Hepatocyte (in vitro differentiated cells): ENCODE data around the gene GRID2IP. TPM values are rescaled to one million over a fixed set of nuclear protein-coding genes. Genes with fewer than 3 reads are reported as not detected.
A peak's percentile ranks its signal among the peaks of the same experiment; 100 is the strongest.

Experiments
- DNase-seq: peaks from one replicate; pipeline ENCODE4 v3.0.0-alpha.2; 2016; ENCODE audit warnings: low spot score
- H2AFZ ChIP-seq: fragments of 200-600 bp; sonication (generic); 2 replicates; pipeline ENCODE4 v1.6.0; 2016; ENCODE audit warnings: antibody characterized with exemption, mild to moderate bottlenecking
- H3K27ac ChIP-seq: fragments of 200-600 bp; sonication (generic); 2 replicates; pipeline ENCODE4 v1.5.1; 2016; ENCODE audit warnings: mild to moderate bottlenecking
- H3K27me3 ChIP-seq: fragments of 200-600 bp; sonication (generic); 2 replicates; pipeline ENCODE4 v1.6.1; 2016
- H3K36me3 ChIP-seq: fragments of 200-600 bp; sonication (generic); replicated peaks from 2 replicates; pipeline ENCODE4 v1.5.1; 2016; ENCODE audit warnings: low read depth; ENCODE audit not compliant: insufficient read depth
- H3K4me1 ChIP-seq: fragments of 200-600 bp; sonication (generic); 2 replicates; pipeline ENCODE4 v1.5.1; 2016; ENCODE audit warnings: mild to moderate bottlenecking, moderate library complexity; ENCODE audit not compliant: insufficient read depth
- H3K4me2 ChIP-seq: fragments of 200-600 bp; sonication (generic); 2 replicates; pipeline ENCODE4 v1.6.0; 2016
- H3K4me3 ChIP-seq: fragments of 200-600 bp; sonication (generic); 2 replicates; pipeline ENCODE4 v1.5.1; 2016; ENCODE audit warnings: mild to moderate bottlenecking
- H3K79me2 ChIP-seq: fragments of 200-600 bp; sonication (generic); 2 replicates; pipeline ENCODE4 v1.6.0; 2017; ENCODE audit warnings: mild to moderate bottlenecking
- H3K9me2 ChIP-seq: fragments of 200-600 bp; sonication (generic); replicated peaks from 2 replicates; pipeline ENCODE4 v1.6.0; 2017; ENCODE audit warnings: mild to moderate bottlenecking; ENCODE audit not compliant: insufficient read depth
- H3K9me3 ChIP-seq: fragments of 200-600 bp; sonication (generic); 2 replicates; pipeline ENCODE4 v1.5.1; 2016; ENCODE audit warnings: low read depth, mild to moderate bottlenecking
- H4K20me1 ChIP-seq: fragments of 200-600 bp; sonication (generic); 2 replicates; pipeline ENCODE4 v1.6.0; 2016; ENCODE audit warnings: mild to moderate bottlenecking; ENCODE audit not compliant: insufficient read depth, poor library complexity, severe bottlenecking
- CTCF ChIP-seq: fragments of 200-600 bp; sonication (generic); IDR thresholded peaks from 2 replicates; pipeline ENCODE4 v1.5.1; 2016; ENCODE audit warnings: antibody characterized with exemption, mild to moderate bottlenecking; ENCODE audit not compliant: poor library complexity
- EZH2 ChIP-seq: fragments of 200-600 bp; sonication (generic); IDR thresholded peaks from 2 replicates; pipeline ENCODE4 v1.6.1; 2016; ENCODE audit warnings: antibody characterized with exemption, mild to moderate bottlenecking, borderline replicate concordance
- EZH2phosphoT487 ChIP-seq: fragments of 200-600 bp; sonication (generic); IDR thresholded peaks from one replicate; pipeline ENCODE4 v1.6.1; 2018; ENCODE audit warnings: antibody characterized with exemption, mild to moderate bottlenecking, low read depth, moderate library complexity; ENCODE audit not compliant: unreplicated experiment, severe bottlenecking
- WGBS: methylation state at CpG from one replicate; pipeline ENCODE4 v1.1.6; 2016; ENCODE audit warnings: low lambda C conversion rate; ENCODE audit errors: missing lambda C conversion rate; 5-methylcytosine and 5-hydroxymethylcytosine counted together
- polyA plus RNA-seq: library from polyadenylated mRNA; unstranded; fragments of >200 nt; fragmentation: Nextera tagmentation; extraction: Ambion mirVana; gene quantifications from 2 replicates; pipeline ENCODE4 v1.2.1, GENCODE V29; 2016
- total RNA-seq: library from RNA; depleted of rRNA; stranded (reverse); fragments of >200 nt; gene quantifications from 2 replicates; pipeline ENCODE4 v1.2.3, GENCODE V29; 2014

GRID2IP gene
- total and polyA plus RNA-seq, 2 experiments from 2014 or later = 0.25 to 0.73 TPM

- H3K4me3 ChIP-seq = no peak overlapping the region
- H3K79me2 ChIP-seq = no peaks in the 10 kb centered on the region
- no peaks in the 10 kb centered on the region for H3K27me3 ChIP-seq
- H3K4me1 ChIP-seq = peaks cover 4% of the 10 kb centered on the region
- 94% methylated on average over 10 of the region's 16 CpGs for WGBS
- H4K20me1 ChIP-seq = no peaks in the 10 kb centered on the region
- DNase-seq = no peak
- H3K27ac ChIP-seq = no peak overlapping the region
- H3K4me2 ChIP-seq = no peak overlapping the region
- no peak overlapping the region for H2AFZ ChIP-seq
- TF ChIP-seq EZH2phosphoT487 = no peak
- H3K36me3 ChIP-seq = no peaks in the 10 kb centered on the region
- no peaks in the 10 kb centered on the region for H3K9me2 ChIP-seq
- no peaks in the 10 kb centered on the region for H3K9me3 ChIP-seq
Observed at GRCh38 chr7:6507906-6508305, 43.4 kb downstream of the GRID2IP start.

- 78% methylated on average over 19 of the region's 20 CpGs for WGBS
- TF ChIP-seq EZH2phosphoT487 (no peak), EZH2 (no peak), CTCF (no peak)
Observed at GRCh38 chr7:6505685-6506559, 45.3 kb downstream of the GRID2IP start.

GRCh38 chr7:6504996-6505395 is 46.3 kb downstream of the GRID2IP start:
- Histone ChIP-seq H3K4me1 (peaks cover 5% of the 10 kb centered on the region), H3K27me3 (no peaks in the 10 kb centered on the region), H3K9me2 (no peaks in the 10 kb centered on the region), H4K20me1 (no peaks in the 10 kb centered on the region), H3K4me3 (peak overlapping the region; percentile 41), H3K27ac (peak overlapping the region; percentile 97), H2AFZ (peak overlapping the region; percentile 86), H3K4me2 (peak overlapping the region; percentile 96), H3K79me2 (no peaks in the 10 kb centered on the region), H3K9me3 (no peaks in the 10 kb centered on the region), H3K36me3 (no peaks in the 10 kb centered on the region)
- DNase-seq = no peak
- TF ChIP-seq CTCF = no peak
- TF ChIP-seq EZH2 = no peak
- no peak for TF ChIP-seq EZH2phosphoT487
- 38% methylated on average over 9 of the region's 9 CpGs for WGBS

More at GRCh38 chr7:6505685-6506559, 45.3 kb downstream of the GRID2IP start:
- no peak overlapping the region for H3K27ac ChIP-seq
- H3K9me2 ChIP-seq = no peaks in the 10 kb centered on the region
- peaks cover 5% of the 10 kb centered on the region for H3K4me1 ChIP-seq
- no peaks in the 10 kb centered on the region for H3K9me3 ChIP-seq
- no peaks in the 10 kb centered on the region for H3K27me3 ChIP-seq
- DNase-seq = no peak
- H2AFZ ChIP-seq = no peak overlapping the region
- H3K4me2 ChIP-seq = no peak overlapping the region
- no peaks in the 10 kb centered on the region for H3K36me3 ChIP-seq
- no peak overlapping the region for H3K4me3 ChIP-seq
- H3K79me2 ChIP-seq = no peaks in the 10 kb centered on the region
- no peaks in the 10 kb centered on the region for H4K20me1 ChIP-seq

- WGBS = 70% methylated on average over 13 of the region's 13 CpGs
- peak overlapping the region; percentile 97 for H3K27ac ChIP-seq
- TF ChIP-seq EZH2phosphoT487 (no peak), CTCF (no peak), EZH2 (no peak)
Observed at GRCh38 chr7:6502886-6503285, 48.4 kb downstream of the GRID2IP start.

More at GRCh38 chr7:6502886-6503285, 48.4 kb downstream of the GRID2IP start:
- Histone ChIP-seq H3K27me3 (no peaks in the 10 kb centered on the region), H3K4me1 (peaks cover 5% of the 10 kb centered on the region), H3K79me2 (no peaks in the 10 kb centered on the region), H4K20me1 (no peaks in the 10 kb centered on the region), H3K4me2 (peak overlapping the region; percentile 96), H3K9me3 (no peaks in the 10 kb centered on the region), H3K36me3 (no peaks in the 10 kb centered on the region), H3K9me2 (no peaks in the 10 kb centered on the region), H2AFZ (peak overlapping the region; percentile 86), H3K4me3 (peak overlapping the region; percentile 41)
- DNase-seq = no peak
